Omental fat pad (tissue), 4 donors: ENCODE results near the gene PPBP. TPM values are rescaled to one million over a fixed set of nuclear protein-coding genes. Genes with fewer than 3 reads are reported as not detected.
"Not testable (repeated sequence)": the region's sequence is repeated elsewhere in the genome, so short reads cannot be mapped to it uniquely, and the experiment has no call there.

Experiments
- ATAC-seq: fragments of 150-250 bp; one replicate; pipeline ENCODE4 v1.9.1; 2016; ENCODE audit warnings: mild to moderate bottlenecking, moderate library complexity; ENCODE audit not compliant: low FRiP score
- DNase-seq: peaks from one replicate; pipeline ENCODE4 v3.0.0-alpha.2; 2019; ENCODE audit warnings: low spot score
- total RNA-seq, 4 donors: library from RNA; depleted of rRNA; stranded (reverse); fragments of >200 nt; gene quantifications; one replicate each; pipeline ENCODE4 v1.1.0, GENCODE V29; 2016
- TF ChIP-seq, protein P1 (sequence below), 3 donors: fragments of 450-650 bp; IDR thresholded peaks; one replicate each; pipeline ENCODE4 v1.5.1; 2016 to 2017; ENCODE audit warnings: antibody characterized with exemption in 3 of 3, mild to moderate bottlenecking in 3 of 3, moderate library complexity in 2 of 3

Gene PPBP
- total RNA-seq, 4 donors from 2014 or later, result 1.9 to 3.4 TPM; not detected in 2

DNA sequence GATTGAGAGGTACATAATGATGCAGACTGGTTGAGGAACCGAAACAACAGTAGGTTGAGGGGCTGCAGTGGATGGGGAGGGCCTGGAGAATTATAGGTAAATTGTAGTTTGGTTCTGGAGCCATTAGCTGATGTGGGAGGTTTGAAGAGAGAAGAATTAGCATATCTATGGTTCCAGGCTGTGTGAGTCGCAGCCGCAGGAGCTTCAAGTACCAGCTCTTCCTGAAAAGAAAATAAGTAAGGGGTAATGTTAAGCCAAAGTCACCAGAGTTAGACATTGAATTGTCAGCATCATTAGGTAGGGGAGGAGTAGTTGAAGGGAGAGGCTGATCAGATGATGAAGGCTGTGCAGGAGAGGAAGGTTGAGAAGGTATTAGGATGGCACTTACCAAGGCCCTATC, 35.6 kb downstream of the PPBP start:
- ATAC-seq, result no peak
- TF ChIP-seq, protein P1, sequence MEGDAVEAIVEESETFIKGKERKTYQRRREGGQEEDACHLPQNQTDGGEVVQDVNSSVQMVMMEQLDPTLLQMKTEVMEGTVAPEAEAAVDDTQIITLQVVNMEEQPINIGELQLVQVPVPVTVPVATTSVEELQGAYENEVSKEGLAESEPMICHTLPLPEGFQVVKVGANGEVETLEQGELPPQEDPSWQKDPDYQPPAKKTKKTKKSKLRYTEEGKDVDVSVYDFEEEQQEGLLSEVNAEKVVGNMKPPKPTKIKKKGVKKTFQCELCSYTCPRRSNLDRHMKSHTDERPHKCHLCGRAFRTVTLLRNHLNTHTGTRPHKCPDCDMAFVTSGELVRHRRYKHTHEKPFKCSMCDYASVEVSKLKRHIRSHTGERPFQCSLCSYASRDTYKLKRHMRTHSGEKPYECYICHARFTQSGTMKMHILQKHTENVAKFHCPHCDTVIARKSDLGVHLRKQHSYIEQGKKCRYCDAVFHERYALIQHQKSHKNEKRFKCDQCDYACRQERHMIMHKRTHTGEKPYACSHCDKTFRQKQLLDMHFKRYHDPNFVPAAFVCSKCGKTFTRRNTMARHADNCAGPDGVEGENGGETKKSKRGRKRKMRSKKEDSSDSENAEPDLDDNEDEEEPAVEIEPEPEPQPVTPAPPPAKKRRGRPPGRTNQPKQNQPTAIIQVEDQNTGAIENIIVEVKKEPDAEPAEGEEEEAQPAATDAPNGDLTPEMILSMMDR (IDR thresholded peaks at IDR 0.05), result no peak
- DNase-seq, result no peak

DNA sequence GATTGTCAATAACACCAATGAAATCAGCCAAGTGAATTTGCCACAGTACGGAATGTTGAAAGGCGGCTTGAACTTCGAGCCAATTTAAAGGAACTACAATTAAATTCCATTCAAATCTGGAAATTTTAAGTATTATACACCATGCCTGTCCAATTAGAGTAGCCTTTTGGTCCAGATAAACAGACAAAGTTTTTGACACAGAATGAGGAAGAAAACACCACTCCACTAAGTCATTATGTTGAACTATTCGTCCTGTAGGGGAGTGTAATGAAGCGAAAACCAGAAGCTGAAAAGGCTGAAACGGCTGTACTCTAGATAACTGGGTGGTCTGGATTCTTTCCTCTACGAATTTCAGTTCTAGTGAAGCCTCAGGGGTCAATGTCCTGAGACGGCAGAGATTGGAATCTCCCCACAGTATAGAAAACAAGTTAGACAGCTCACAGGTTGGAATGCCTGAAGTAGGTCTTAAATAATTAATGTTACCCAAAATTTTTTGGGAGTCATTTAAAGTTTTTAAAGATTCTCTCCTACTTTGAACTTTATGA, 37.5 kb downstream of the PPBP start:
- DNase-seq, ATAC-seq: not testable (repeated sequence)

DNA sequence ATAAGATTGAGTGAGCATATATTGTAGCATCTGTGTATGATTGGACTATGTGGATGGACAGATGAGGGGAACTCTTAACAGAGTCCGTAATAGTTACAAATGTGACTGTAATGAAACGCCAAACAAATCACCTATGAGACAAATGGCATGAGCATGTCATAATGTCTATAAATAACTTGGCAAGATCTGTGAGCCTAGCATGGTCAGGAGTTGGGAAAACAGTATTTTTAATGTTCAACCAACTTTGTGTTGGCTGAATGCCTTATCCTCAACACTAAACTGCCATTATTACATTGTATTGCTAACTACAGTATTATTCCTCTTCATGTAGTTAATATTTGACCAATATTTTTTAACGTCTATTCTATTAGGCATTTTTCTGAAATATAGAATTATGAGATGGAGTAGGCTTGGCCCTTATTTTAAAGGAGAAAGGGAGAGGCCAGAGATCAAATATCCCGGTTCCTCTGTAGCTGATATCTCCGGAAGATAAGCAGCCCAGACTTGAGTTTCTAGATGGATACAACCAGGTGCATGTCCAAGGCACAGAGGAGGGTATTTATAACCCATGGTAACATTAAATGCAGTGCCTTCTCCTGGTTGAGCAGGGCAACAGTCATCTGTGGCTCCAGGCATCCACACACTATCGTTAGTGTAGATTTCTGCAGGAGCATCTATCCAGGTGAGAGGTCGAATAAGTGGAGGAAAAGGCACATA, 38.8 kb downstream of the PPBP start:
- TF ChIP-seq, protein P1 (IDR thresholded peaks at IDR 0.05), result no peak
- ATAC-seq, result no peak
- no peak for DNase-seq

DNA sequence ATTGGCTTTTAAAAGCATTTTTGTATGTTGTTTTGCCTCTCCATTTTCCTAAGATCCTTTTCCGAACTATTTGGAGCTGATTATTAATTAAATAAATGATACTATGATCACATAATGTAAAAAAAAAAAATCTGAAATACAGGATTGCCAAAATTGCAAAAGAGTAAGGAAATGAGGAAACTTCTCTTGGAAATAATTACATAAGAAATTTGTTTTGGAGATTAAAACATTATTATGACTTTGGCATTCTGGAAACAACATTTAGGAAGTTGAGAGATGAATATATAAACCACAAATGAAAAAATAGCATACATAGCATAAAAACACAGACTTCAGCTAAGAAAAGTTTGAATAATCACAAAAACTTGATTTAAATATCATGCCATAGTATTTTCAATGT, 39.7 kb downstream of the PPBP start:
- DNase-seq (no peak), ATAC-seq (no peak)
- TF ChIP-seq, protein P1 (IDR thresholded peaks at IDR 0.05), result no peak

DNA sequence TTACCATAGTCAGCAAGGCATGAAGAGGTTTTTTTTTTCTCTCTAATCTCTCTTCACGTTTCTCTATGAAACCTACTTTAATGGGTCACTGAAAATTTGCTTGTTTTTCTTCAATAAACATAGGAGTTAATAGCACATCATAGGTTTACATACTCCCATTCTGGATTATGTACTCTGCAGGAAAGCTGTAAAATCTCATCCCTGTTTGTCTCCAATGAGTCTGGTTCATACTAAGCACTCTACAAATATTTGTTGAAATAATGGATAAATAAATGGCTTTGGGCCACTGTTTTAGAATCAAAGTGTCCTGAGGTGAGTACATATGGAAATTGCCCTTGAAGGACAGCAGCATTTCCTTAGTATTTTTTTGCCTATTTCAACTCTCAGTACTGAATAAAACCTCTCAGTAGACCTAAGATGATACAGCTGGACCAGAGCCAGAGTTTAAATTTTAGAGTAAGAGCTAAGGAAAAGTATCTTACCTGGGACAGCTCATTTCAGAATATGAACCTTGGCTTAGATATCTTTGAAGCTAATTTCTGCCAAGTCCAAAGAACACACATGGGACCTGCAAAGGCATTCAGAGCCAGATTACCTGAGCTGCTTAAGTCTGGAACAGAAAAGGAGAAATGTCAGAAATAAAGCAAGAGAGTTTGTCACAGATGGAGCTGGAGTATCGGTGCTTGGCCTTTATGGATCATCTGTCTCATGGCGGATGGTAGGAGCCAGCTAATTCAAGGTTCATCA, 40.6 kb downstream of the PPBP start:
- DNase-seq (no peak), ATAC-seq (no peak)
- TF ChIP-seq, protein P1 (IDR thresholded peaks at IDR 0.05), result no peak

DNA sequence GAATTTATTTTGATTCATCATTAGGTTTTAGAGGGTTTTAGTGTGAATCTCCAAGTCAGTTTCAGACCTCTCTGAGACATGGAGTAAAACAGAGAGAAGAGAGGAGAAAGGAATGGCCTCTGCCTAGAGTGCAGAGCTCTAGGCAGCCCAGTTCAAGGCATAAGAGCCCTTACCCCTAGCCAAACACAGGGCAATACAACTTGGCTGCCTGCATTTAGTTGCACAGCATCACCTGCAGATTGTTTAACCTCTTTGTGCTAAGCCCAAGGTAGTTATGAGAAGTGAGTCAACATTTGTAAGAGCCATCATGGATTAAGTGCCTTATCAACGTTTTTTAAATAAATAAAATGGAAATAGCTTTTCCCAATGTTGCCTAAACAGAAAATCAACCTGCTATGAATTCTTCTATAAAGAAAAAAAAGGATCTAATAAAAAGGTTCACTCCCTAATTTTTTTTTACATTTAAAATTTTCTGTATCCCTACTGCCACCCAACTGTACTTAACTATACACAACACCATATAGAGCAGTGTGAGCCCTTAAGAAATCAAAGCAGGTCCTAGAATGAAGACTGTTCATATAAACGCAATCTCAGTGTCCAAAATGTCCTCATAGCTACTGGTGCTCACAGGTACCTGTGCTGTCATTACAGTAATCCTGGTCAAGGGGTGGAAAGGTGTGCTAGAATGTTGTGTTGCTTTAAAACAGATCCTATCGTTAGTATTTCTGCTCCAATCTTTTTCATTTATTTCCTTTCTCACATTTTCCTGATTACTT, 42.1 kb downstream of the PPBP start:
- ATAC-seq, result no peak
- no peak for DNase-seq
- TF ChIP-seq, protein P1 (IDR thresholded peaks at IDR 0.05), result no peak

DNA sequence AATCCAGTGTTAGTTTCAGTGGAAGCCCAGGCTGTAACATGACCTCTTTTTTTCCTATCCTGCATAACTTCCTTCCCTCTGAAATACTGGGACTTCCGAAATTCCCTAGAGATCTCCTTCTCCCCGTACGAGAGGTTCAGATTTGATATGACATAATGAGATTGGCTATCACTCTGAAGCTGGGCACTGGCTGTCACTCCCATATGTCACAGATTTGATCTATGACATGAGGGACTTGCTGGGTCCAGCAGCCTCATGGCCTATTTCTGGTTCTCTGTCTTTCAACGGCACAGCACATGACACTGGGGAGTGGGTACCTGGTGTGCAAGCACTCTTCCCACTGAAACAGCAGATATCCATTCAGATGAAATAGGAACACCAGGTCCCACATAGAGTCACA, 42.9 kb downstream of the PPBP start:
- ATAC-seq (no peak), DNase-seq (no peak)
- TF ChIP-seq, protein P1 (IDR thresholded peaks at IDR 0.05), result no peak
